ENCODE data around the gene GTF2H2C_2.
"Not testable (repeated sequence)": the region's sequence is repeated elsewhere in the genome, so short reads cannot be mapped to it uniquely, and the experiment has no call there.

GRCh38 chr5:70464019-70464637 lies 49.0 kb downstream of the GTF2H2C_2 start:
- TF ChIP-seq, protein P1, sequence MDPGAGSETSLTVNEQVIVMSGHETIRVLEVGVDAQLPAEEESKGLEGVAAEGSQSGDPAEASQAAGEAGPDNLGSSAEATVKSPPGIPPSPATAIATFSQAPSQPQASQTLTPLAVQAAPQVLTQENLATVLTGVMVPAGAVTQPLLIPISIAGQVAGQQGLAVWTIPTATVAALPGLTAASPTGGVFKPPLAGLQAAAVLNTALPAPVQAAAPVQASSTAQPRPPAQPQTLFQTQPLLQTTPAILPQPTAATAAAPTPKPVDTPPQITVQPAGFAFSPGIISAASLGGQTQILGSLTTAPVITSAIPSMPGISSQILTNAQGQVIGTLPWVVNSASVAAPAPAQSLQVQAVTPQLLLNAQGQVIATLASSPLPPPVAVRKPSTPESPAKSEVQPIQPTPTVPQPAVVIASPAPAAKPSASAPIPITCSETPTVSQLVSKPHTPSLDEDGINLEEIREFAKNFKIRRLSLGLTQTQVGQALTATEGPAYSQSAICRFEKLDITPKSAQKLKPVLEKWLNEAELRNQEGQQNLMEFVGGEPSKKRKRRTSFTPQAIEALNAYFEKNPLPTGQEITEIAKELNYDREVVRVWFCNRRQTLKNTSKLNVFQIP (CRISPR knock-in tag; IDR thresholded peaks at IDR 0.05; ENCODE audit: borderline replicate concordance, low read depth): not testable (repeated sequence)
- not testable (repeated sequence) for TF ChIP-seq PATZ1 (CRISPR knock-in tag; IDR thresholded peaks at IDR 0.05; ENCODE audit: borderline replicate concordance)

Data from SK-N-SH treated with all-trans-retinoic acid at 6 μM for 48 hours (cell line).